GM23248 (cell line): ENCODE data around the gene PEX7.

Experiments used
- EZH2 ChIP-seq: fragments of 200-600 bp; sonication (generic); IDR thresholded peaks from 2 replicates; pipeline ENCODE4 v1.6.1; 2018; ENCODE audit warnings: antibody characterized with exemption, mild to moderate bottlenecking; ENCODE audit not compliant: insufficient read depth, poor library complexity, severe bottlenecking
- EZH2phosphoT487 ChIP-seq: fragments of 200-600 bp; sonication (generic); IDR thresholded peaks from 2 replicates; pipeline ENCODE4 v1.6.1; 2018; ENCODE audit warnings: antibody characterized with exemption, moderate library complexity, mild to moderate bottlenecking, low read depth; ENCODE audit not compliant: insufficient read depth

DNA sequence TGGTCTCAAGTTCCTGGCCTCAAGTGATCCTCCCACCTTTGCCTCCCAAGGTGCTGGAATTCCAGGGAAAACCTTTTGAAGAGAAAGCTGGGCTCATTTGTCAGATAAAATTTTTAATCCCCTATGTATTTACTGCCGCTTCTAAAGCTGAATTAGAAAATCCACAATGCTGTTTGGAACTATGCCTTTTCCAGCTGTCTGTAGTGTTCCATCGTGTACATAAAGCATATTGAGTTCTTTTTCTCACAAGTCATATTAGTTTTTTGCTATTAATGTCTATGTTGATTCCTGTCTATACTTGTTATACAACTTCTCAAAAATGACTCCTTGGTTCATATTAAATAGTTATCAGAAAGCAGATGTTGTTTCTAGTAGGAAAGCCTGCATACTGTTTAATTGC is 47.1 kb downstream of the PEX7 start:
- TF ChIP-seq EZH2phosphoT487 (no peak), EZH2 (no peak)
